Activated CD4-positive, alpha-beta T cell treated with anti-CD3 and anti-CD28 coated beads for 24 hours (primary cell): ENCODE results near the gene SCP2.

Source experiments
- DNase-seq, 2 donors: peaks; one replicate each; pipeline ENCODE4 v3.0.0-alpha.2; 2020; ENCODE audit warnings: low read depth in 2 of 2

Gene SCP2

GRCh38 chr1:52927212-52928014 is at the start of gene SCP2:
Gene SCP2, plus strand, starts transcription at chr1:52927276. Its CDS starts 121 bp downstream, at chr1:52927397.
- peak; percentile 69 to 76 for DNase-seq

- DNase-seq: no peak
These were observed 49.5 kb upstream of the SCP2 start for GRCh38 chr1:52877554-52877953.

- no peak for DNase-seq
These were observed 46.9 kb upstream of the SCP2 start for GRCh38 chr1:52880206-52880605.

GRCh38 chr1:52887483-52887882 is 39.6 kb upstream of the SCP2 start:
- no peak for DNase-seq

- no peak for DNase-seq
These were observed 34.5 kb upstream of the SCP2 start for GRCh38 chr1:52892424-52893215.

- DNase-seq: no peak
These were observed 27.6 kb upstream of the SCP2 start for GRCh38 chr1:52899445-52899894.

GRCh38 chr1:52900402-52900801 is 26.7 kb upstream of the SCP2 start:
- DNase-seq: no peak

- no peak for DNase-seq
These were observed 25.7 kb upstream of the SCP2 start for GRCh38 chr1:52901384-52901783.

GRCh38 chr1:52904208-52904926 is 22.7 kb upstream of the SCP2 start:
- no peak for DNase-seq

GRCh38 chr1:52904927-52905698 is 22.0 kb upstream of the SCP2 start:
- no peak for DNase-seq

- no peak for DNase-seq
These were observed 20.9 kb upstream of the SCP2 start for GRCh38 chr1:52906135-52906603.

- DNase-seq: no peak
These were observed 19.8 kb upstream of the SCP2 start for GRCh38 chr1:52907068-52907811.

GRCh38 chr1:52907812-52908153 is 19.3 kb upstream of the SCP2 start:
- DNase-seq: no peak

- no peak for DNase-seq
These were observed 15.5 kb upstream of the SCP2 start for GRCh38 chr1:52911541-52911940.

GRCh38 chr1:52913014-52913413 is 14.1 kb upstream of the SCP2 start:
- no peak for DNase-seq

GRCh38 chr1:52913537-52913936 is 13.5 kb upstream of the SCP2 start:
- no peak for DNase-seq

GRCh38 chr1:52914463-52914862 is 12.6 kb upstream of the SCP2 start:
- DNase-seq: no peak

- DNase-seq: no peak
These were observed 11.7 kb upstream of the SCP2 start for GRCh38 chr1:52915211-52915854.

- no peak for DNase-seq
These were observed 11.2 kb upstream of the SCP2 start for GRCh38 chr1:52915855-52916220.

- DNase-seq: no peak
These were observed 10.7 kb upstream of the SCP2 start for GRCh38 chr1:52916241-52916975.
